ENCODE data around the gene MCRS1. TPM values are rescaled to one million over a fixed set of nuclear protein-coding genes. Genes with fewer than 3 reads are reported as not detected.

Gene MCRS1
- total RNA-seq, 1 donor from 2014 or later: 62.7 TPM

DNA sequence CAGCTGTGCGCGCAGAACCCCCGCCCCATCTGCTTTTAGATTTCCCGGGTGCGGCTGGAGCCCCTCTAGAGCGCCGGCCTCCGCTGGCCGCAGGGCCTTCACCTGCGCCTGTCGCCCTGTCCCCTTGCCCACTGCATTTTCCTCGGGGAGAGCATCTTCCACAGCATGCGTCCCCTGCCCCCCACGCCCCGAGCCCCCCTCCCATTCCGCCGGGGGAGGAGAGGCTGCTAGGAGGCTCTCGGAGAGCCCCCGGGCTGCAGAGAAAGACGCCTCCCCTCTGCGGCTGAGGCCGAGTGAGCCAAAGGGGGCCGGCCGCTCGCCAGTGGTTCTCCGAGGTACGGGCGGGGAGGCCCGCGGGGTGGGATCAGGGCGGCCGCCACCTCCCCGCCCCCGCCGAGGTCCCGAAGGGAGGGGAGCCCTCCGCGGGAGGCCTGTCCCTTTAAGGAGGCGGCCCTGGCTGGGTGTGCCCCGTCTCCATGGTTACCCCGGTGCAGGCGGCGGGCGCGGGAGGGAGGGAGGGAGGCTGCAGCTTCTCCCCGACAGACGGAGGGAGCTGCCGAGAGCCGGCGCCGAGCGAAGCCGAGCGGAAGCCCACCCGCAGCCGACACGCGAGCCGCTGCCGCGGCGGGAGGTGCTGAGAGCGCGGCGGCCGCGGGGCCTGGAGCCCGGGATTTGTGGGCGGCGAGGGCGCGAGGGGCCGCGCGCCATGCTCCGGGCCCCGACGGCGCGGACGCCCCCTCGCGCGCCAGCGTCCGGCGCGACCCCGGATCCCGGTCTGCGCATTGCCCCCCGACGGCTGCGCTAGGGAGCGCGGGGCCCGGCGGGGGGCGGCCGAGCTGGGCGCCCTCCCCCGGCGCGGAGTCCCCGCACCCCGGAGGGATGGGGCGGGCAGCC, 29.2 kb downstream of the MCRS1 start, which contains the start of gene KCNH3:
Gene KCNH3, plus strand, starts transcription at position 521 of the 894 bp plus-strand sequence. CDS start 387 bp downstream, outside the sequence.
- Histone ChIP-seq H3K36me3 (ENCODE audit: control insufficient read depth, insufficient read depth, low read length) (no peaks in the 10 kb centered on the region), H3K4me3 (ENCODE audit: low read depth, low read length) (peak within 1 kb of the TSS; percentile 36), H3K27me3 (ENCODE audit: control insufficient read depth, insufficient read depth, low read length) (peaks cover 16% of the 10 kb centered on the region)
- FAIRE-seq: no peak
- DNase-seq (ENCODE audit: low read depth): peak; percentile 34
- TF ChIP-seq CTCF (IDR thresholded peaks at IDR 0.05; ENCODE audit: insufficient read depth, low read length, severe bottlenecking): no peak

DNA sequence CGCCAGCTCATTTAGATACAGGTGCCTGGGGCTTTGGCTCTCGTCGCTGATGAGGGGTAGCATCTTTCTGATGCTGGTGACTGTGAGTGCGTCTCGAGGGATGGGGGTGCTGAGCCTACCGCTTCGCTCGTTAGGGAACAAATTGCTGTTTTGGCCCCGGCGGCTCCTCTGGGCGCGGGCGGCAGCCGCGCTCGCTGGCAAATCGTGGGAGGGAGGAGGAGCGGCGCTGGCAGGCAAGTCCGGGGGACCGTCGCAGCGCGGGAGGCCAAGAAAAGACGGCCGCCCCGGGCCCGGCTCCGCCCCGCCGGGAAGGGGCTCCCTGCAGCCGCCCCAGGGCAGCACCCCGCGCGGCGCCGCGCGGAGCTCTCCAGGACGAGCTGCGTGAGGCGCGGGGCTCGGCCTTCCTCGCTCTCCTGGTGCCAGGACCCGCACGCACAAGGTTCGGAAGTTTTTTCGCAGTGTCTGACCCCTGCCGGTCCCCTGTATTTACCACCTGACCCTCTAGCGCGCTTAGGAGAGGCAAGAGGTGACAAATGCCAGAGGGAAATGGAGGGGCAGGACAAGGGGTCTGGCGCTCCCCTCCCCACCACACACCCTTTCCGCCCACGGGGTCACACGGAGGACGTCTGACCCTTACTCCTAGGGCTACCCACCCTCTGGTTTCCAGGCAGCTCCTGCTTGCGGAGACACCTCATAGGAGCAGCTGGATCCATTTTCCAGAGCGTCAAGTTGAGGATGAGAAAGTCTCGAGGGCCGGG, 30.0 kb downstream of the MCRS1 start:
- no peaks in the 10 kb centered on the region for H3K36me3 ChIP-seq (ENCODE audit: control insufficient read depth, insufficient read depth, low read length)
- DNase-seq (ENCODE audit: low read depth): no peak
- H3K4me3 ChIP-seq (ENCODE audit: low read depth, low read length): peak overlapping the region; percentile 36
- no peak for TF ChIP-seq CTCF (IDR thresholded peaks at IDR 0.05; ENCODE audit: insufficient read depth, low read length, severe bottlenecking)
- FAIRE-seq: no peak
- peaks cover 16% of the 10 kb centered on the region for H3K27me3 ChIP-seq (ENCODE audit: control insufficient read depth, insufficient read depth, low read length)

DNA sequence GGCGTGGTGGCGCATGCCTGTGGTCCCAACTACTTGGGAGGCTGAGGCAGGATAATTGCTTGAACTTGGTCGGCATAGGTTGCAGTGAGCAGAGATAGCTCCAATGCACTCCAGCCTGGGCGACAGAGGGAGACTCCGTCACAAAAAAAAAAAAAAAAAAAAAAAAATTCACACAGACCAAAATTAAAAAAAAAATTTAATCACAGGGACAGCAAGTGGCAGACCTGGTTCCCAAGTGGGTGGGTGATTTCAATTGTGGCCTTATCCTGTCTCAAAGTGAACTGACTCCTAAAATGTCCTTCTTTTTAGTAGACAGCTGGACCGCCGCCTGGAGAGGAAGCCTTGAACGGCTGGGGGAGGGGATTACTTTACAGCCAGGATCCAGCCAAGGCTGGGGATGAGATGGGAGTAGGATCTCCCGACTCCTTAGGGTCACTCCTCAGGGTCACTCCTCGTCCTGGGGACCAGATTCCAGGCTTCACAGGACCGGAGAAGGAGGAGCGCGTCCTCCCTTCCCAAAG, 30.7 kb downstream of the MCRS1 start:
- TF ChIP-seq CTCF (IDR thresholded peaks at IDR 0.05; ENCODE audit: insufficient read depth, low read length, severe bottlenecking): no peak
- no peaks in the 10 kb centered on the region for H3K36me3 ChIP-seq (ENCODE audit: control insufficient read depth, insufficient read depth, low read length)
- FAIRE-seq (no peak), DNase-seq (ENCODE audit: low read depth) (no peak)
- no peak overlapping the region for H3K4me3 ChIP-seq (ENCODE audit: low read depth, low read length)
- peaks cover 14% of the 10 kb centered on the region for H3K27me3 ChIP-seq (ENCODE audit: control insufficient read depth, insufficient read depth, low read length)

- no peak overlapping the region for H3K4me3 ChIP-seq (ENCODE audit: low read depth, low read length)
- FAIRE-seq: no peak
- H3K27me3 ChIP-seq (ENCODE audit: control insufficient read depth, insufficient read depth, low read length): peaks cover 14% of the 10 kb centered on the region
Measured at GRCh38 chr12:49536526-49537071, 31.3 kb downstream of the MCRS1 start.

More at GRCh38 chr12:49536526-49537071, 31.3 kb downstream of the MCRS1 start:
- no peaks in the 10 kb centered on the region for H3K36me3 ChIP-seq (ENCODE audit: control insufficient read depth, insufficient read depth, low read length)
- no peak for DNase-seq (ENCODE audit: low read depth)
- TF ChIP-seq CTCF (IDR thresholded peaks at IDR 0.05; ENCODE audit: insufficient read depth, low read length, severe bottlenecking): no peak
